GM20000 (cell line): ENCODE data around the gene PRKCB.
"Not testable (repeated sequence)": the region's sequence is repeated elsewhere in the genome, so short reads cannot be mapped to it uniquely, and the experiment has no call there.

Experiments used
- DNase-seq: peaks from one replicate; pipeline ENCODE4 v3.0.0; 2012; ENCODE audit warnings: low spot score
- CTCF ChIP-seq: IDR thresholded peaks from 2 replicates; pipeline ENCODE4 v1.5.1; 2012; ENCODE audit warnings: mild to moderate bottlenecking, control low read depth; ENCODE audit errors: extremely low read depth, missing control alignments

The PRKCB gene

GRCh38 chr16:23902748-23903414 is 67.1 kb downstream of the PRKCB start:
- TF ChIP-seq CTCF = no peak
- DNase-seq = no peak

- DNase-seq = no peak
- TF ChIP-seq CTCF = no peak
These were observed 69.2 kb downstream of the PRKCB start for GRCh38 chr16:23905027-23905426.

- no peak for TF ChIP-seq CTCF
- DNase-seq = no peak
These were observed 71.7 kb downstream of the PRKCB start for GRCh38 chr16:23907457-23907902.

GRCh38 chr16:23907903-23908302 is 72.1 kb downstream of the PRKCB start:
- no peak for DNase-seq
- no peak for TF ChIP-seq CTCF

- no peak for TF ChIP-seq CTCF
- no peak for DNase-seq
These were observed 73.0 kb downstream of the PRKCB start for GRCh38 chr16:23908790-23909189.

- DNase-seq = no peak
- no peak for TF ChIP-seq CTCF
These were observed 74.1 kb downstream of the PRKCB start for GRCh38 chr16:23909792-23910418.

GRCh38 chr16:23914946-23915530 is 79.3 kb downstream of the PRKCB start:
- no peak for TF ChIP-seq CTCF
- DNase-seq = no peak

GRCh38 chr16:23916552-23916951 is 80.8 kb downstream of the PRKCB start:
- DNase-seq = not testable (repeated sequence)
